Kidney (tissue), 14 donors: Measurements from ENCODE around the gene DROSHA. TPM values are rescaled to one million over a fixed set of nuclear protein-coding genes. Genes with fewer than 3 reads are reported as not detected.

Experiments used
- DNase-seq, 5 donors: peaks; one replicate each; pipeline ENCODE4 v3.0.0-alpha.2; 2013 to 2020
- FAIRE-seq: peaks from 2 replicates; lab custom pipeline; 2012; peaks lifted over from hg19 to GRCh38; lab: Jason Lieb, UNC
- H3K27ac ChIP-seq, 2 donors: one replicate each; pipeline ENCODE4 v1.7.0; 2013; ENCODE audit warnings: low read depth in 2 of 2, low read length in 2 of 2, inconsistent platforms in 1 of 2
- H3K27me3 ChIP-seq: one replicate; pipeline ENCODE4 v1.7.1; 2013; ENCODE audit warnings: low read length, inconsistent platforms; ENCODE audit not compliant: control insufficient read depth, insufficient read depth
- H3K36me3 ChIP-seq, 3 donors: one replicate each; pipeline versions ENCODE4 v1.7.0 to v1.7.1; 2013; ENCODE audit warnings: low read length in 3 of 3, control low read depth in 1 of 3, inconsistent platforms in 1 of 3; ENCODE audit not compliant: insufficient read depth in 3 of 3, control insufficient read depth in 2 of 3
- H3K4me1 ChIP-seq, 3 donors: one replicate each; pipeline versions ENCODE4 v1.7.0 to v1.7.1; 2013; ENCODE audit warnings: low read length in 3 of 3, inconsistent platforms in 1 of 3, low read depth in 1 of 3; ENCODE audit not compliant: control insufficient read depth in 2 of 3, insufficient read depth in 2 of 3
- H3K4me3 ChIP-seq, 3 donors: one replicate each; pipeline versions ENCODE4 v1.7.0 to v1.8.1; 2013; ENCODE audit warnings: low read length in 3 of 3, control low read depth in 1 of 3, inconsistent platforms in 1 of 3
- H3K9ac ChIP-seq, 3 donors: one replicate each; pipeline versions ENCODE4 v1.7.0 to v1.7.1; 2013; ENCODE audit warnings: low read length in 3 of 3, control low read depth in 1 of 3, inconsistent platforms in 1 of 3
- H3K9me3 ChIP-seq, 3 donors: one replicate each; pipeline versions ENCODE4 v1.7.0 to v1.7.1; 2013; ENCODE audit warnings: low read length in 3 of 3, control low read depth in 1 of 3, inconsistent platforms in 1 of 3; ENCODE audit not compliant: control insufficient read depth in 2 of 3, insufficient read depth in 1 of 3
- CTCF ChIP-seq: IDR thresholded peaks from 3 replicates; pipeline ENCODE4 v1.5.1; 2012; ENCODE audit warnings: mild to moderate bottlenecking, moderate library complexity, borderline replicate concordance; ENCODE audit not compliant: insufficient read depth; ENCODE audit errors: extremely low read depth
- intact Hi-C: fragments of 100-400 bp; cut with DNase I; formaldehyde crosslinking; loops from one replicate; pipeline ENCODE4 v1.11.1; 2022
- polyA plus RNA-seq: library from polyadenylated mRNA; stranded (reverse); fragments of 350-450 nt; fragmentation: Illumina TruSeq; extraction: RNeasy Lipid Tissue Mini Kit (QIAGEN cat#74804); gene quantifications from one replicate; pipeline ENCODE4 v1.2.3, GENCODE V29; 2014; ENCODE audit warnings: low read depth, low replicate concordance; ENCODE audit not compliant: insufficient read depth
- total RNA-seq: library from RNA; stranded (reverse); fragmentation: NEBNext Ultra II Directional; extraction: Animal tissue kit (Norgen Biotek cat#: 25700); gene quantifications from one replicate; pipeline ENCODE4 v1.2.1, GENCODE V29; 2021
- donor health status: control.
- donor health status: control.
- donor health status: control.
- donor health status: control.
- donor health status: control.
- donor health status: DM: yes; HTN: yes; CAD: no.
- donor health status: Normal renal cell carcinoma (clear cell type).

DROSHA gene
- total and polyA plus RNA-seq, 2 donors from 2014 or later, result 39.9 to 51.6 TPM

GRCh38 chr5:31465291-31465690, 66.6 kb downstream of the DROSHA start:
- no peaks in the 10 kb centered on the region for H3K4me1 ChIP-seq
- H3K36me3 ChIP-seq, result peaks cover 7 to 15% (median 12%) of the 10 kb centered on the region in 3 donors
- H3K9ac ChIP-seq, result no peak overlapping the region

GRCh38 chr5:31464081-31464480, 67.8 kb downstream of the DROSHA start:
- Histone ChIP-seq H3K27me3 (no peaks in the 10 kb centered on the region), H3K36me3 (peaks cover 9 to 15% (median 12%) of the 10 kb centered on the region in 3 donors), H3K9me3 (no peaks in the 10 kb centered on the region), H3K4me3 (no peak overlapping the region), H3K27ac (no peak overlapping the region), H3K9ac (no peak overlapping the region), H3K4me1 (no peaks in the 10 kb centered on the region)
- no peak for FAIRE-seq
- no peak for TF ChIP-seq CTCF
- no peak for DNase-seq
- intact Hi-C loops, result no loop called here

More at GRCh38 chr5:31465291-31465690, 66.6 kb downstream of the DROSHA start:
- no peak overlapping the region for H3K4me3 ChIP-seq
- no peak for TF ChIP-seq CTCF
- no peaks in the 10 kb centered on the region for H3K9me3 ChIP-seq
- no peak for FAIRE-seq
- H3K27me3 ChIP-seq, result no peaks in the 10 kb centered on the region
- intact Hi-C loops, result no loop called here
- H3K27ac ChIP-seq, result no peak overlapping the region
- no peak for DNase-seq

- no peak for FAIRE-seq
- Histone ChIP-seq H3K27me3 (no peaks in the 10 kb centered on the region), H3K36me3 (peaks cover 9 to 15% (median 12%) of the 10 kb centered on the region in 3 donors), H3K4me3 (no peak overlapping the region), H3K4me1 (no peaks in the 10 kb centered on the region), H3K9ac (no peak overlapping the region), H3K27ac (no peak overlapping the region), H3K9me3 (no peaks in the 10 kb centered on the region)
- intact Hi-C loops, result no loop called here
- TF ChIP-seq CTCF, result no peak
- no peak for DNase-seq
Observed at GRCh38 chr5:31463351-31463750, 68.5 kb downstream of the DROSHA start.

GRCh38 chr5:31459594-31459993, 72.3 kb downstream of the DROSHA start:
- intact Hi-C loops, result no loop called here
- TF ChIP-seq CTCF, result no peak

More at GRCh38 chr5:31459594-31459993, 72.3 kb downstream of the DROSHA start:
- no peak overlapping the region for H3K9ac ChIP-seq
- no peak overlapping the region for H3K27ac ChIP-seq
- H3K36me3 ChIP-seq, result peaks cover 5 to 12% (median 9%) of the 10 kb centered on the region in 3 donors
- no peak overlapping the region for H3K4me3 ChIP-seq
- H3K9me3 ChIP-seq, result peaks cover 0 to 2% (median 0%) of the 10 kb centered on the region in 3 donors
- DNase-seq (no peak), FAIRE-seq (no peak)
- H3K4me1 ChIP-seq, result no peaks in the 10 kb centered on the region
- no peaks in the 10 kb centered on the region for H3K27me3 ChIP-seq
